Myocyte (in vitro differentiated cells): ENCODE data around the gene MORF4L1. TPM values are rescaled to one million over a fixed set of nuclear protein-coding genes. Genes with fewer than 3 reads are reported as not detected.
"Not testable (repeated sequence)": the region's sequence is repeated elsewhere in the genome, so short reads cannot be mapped to it uniquely, and the experiment has no call there.

Experiments used
- DNase-seq: peaks from one replicate; pipeline ENCODE4 v3.0.0-alpha.2; 2012; ENCODE audit warnings: low read depth
- total RNA-seq: library from RNA; depleted of rRNA; stranded (reverse); fragments of >200 nt; gene quantifications from 2 replicates; pipeline ENCODE4 v1.2.3, GENCODE V29; 2014

MORF4L1 gene
- total RNA-seq, 1 donor from 2014 or later, result 527 TPM

DNA sequence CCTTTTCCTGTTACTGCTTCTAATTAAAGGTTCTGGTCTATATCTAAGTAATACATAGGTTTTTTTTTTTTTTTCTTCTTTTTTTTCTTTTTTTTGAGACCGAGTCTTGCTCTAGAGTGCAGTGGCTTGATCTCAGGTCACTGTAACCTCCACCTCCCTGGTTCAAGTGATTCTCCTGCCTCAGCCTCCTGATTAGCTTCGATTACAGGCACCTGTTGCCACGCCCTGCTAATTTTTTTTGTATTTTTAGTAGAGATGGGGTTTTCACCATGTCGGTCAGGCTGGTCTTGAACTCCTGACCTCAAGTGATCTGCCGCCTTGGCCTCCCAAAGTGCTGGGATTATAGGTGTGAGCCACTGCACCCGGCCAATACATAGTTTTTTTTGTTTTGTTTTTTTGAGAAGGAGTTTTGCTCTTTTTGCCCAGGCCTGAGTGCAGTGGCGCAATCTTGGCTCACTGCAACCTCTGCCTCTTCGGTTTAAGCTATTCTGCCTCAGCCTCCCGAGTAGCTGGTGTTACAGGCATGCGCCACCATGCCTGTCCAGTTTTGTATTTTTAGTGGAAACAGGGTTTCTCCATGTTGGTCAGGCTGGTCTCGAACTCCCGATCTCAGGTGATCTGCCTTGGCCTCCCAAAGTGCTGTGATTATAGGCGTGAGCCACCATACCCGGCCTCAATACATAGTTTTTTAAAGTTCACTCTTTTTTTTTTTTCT lies 28.3 kb downstream of the MORF4L1 start:
- DNase-seq, result not testable (repeated sequence)

DNA sequence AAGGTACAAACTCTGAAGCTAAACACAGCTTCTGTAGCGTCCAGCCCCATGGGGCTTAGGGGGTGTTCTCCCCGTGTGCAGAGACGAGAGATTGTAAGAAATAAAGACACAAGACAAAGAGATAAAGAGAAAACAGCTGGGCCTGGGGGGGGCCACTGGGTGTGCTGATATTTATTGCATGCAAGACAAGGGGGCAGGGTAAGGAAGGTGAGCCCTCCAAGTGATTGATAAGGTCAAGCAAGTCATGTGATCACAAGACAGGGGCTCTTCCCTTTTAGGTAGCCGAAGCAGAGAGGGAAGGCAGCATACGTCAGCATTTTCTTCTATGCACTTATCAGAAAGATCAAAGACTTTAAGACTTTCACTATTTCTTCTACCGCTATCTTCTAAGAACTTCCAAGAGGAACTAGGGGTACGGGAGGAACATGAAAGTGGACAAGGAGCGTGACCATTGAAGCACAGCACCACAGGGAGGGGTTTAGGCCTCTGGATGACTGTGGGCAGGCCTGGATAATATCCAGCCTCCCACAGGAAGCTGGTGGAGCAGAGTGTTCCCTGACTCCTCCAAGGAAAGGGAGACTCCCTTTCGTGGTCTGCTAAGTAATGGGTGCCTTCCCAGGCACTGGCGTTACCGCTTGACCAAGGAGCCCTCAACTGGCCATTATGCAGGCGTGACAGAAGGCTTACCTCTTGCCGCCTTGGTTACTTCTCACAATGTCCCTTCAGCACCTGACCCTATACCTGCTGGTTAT lies 29.8 kb downstream of the MORF4L1 start:
- DNase-seq, result peak; percentile 43

DNA sequence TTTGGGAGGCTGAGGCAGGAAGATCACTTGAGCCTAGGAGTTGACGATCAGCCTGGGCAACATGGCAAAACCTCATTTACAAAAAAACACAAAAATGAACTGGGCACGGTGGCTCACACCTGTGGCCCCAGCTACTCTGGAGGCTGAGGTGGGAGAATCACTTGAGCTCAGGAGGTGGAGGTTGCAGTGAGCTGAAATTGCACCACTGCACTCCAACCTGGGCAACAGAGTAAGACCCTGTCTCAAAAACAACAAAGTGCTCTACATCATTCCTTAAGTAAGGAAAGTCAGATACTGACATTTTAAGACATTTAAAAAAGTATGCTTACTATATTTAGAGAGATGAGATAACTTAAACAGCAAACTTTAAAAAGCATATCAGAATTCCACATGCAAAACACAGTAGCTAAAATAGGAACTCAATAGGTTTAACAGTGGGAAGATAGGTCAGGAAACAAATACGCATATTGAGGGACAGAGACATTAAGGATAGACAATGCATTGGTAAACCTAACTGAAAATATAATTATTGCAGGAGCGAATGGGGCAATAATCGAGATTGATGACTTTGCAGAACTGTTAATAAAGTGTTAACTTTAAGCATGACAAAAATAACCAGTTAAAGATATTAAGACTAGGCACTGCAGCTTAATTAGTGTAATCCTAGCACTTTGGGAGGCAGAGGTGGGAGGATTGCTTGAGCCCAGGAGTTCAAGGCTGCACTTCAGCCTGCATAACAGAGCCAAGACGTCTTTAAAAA lies 32.1 kb downstream of the MORF4L1 start:
- DNase-seq, result no peak

DNA sequence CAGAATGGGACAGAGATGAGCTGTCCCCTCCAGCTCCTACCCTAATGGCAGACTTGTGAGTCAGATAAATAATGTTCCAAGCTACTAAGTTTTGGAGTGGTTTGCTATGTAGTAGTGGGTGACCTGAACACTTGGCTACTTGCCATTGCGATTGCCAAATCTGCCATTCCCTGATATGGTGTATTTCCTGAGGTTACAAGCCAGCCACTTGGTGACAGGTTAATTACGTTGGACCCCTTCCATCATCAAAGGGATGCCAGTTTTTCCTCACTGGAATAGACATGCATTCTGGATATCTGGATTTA lies 33.6 kb downstream of the MORF4L1 start:
- peak; percentile 42 for DNase-seq

DNA sequence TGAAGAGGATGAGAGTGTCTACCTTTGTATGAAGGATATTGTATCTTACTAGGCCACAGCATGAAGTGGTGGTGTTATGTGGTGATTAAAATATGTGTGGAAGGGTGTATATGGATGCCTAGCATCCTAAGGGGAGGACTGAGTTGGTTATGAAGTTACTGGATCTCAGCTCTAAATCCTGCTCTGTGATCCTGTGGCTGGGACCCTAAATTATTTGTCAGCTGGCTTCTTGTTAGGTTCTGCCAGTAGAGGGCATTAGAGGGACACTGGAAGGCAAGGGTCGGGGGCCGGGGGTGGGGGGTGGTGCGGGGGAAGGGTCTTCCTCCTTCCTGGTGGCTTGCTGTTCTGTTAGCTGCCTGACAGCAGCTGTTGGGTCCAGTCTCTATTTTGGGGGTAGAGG lies 34.9 kb downstream of the MORF4L1 start:
- DNase-seq, result peak; percentile 40

DNA sequence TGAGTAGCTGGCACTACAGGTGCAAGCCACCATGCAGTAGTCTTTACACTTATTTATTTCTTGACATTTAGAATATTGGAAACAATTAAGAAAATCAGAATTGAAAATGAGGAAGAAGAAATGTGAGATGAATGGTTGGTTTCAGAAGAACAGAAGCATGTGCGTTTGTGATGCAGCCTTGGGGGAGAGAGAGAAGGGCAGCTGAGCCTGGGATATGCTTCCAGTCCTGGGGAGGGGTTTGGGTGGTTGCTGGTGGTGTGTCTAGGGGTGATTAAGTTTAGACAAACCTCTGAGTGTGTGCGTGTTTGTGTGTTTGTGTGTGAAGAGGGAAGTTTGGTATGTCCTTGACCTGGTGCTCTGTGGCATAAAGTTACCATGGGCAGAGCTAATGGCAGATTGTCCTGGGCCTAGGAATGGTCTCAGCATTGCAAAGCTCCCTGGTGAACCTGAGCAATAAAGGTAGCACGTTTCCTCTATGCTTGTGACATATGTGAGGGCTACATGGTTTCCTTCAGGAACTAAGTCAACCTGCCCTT lies 36.5 kb downstream of the MORF4L1 start:
- no peak for DNase-seq

DNA sequence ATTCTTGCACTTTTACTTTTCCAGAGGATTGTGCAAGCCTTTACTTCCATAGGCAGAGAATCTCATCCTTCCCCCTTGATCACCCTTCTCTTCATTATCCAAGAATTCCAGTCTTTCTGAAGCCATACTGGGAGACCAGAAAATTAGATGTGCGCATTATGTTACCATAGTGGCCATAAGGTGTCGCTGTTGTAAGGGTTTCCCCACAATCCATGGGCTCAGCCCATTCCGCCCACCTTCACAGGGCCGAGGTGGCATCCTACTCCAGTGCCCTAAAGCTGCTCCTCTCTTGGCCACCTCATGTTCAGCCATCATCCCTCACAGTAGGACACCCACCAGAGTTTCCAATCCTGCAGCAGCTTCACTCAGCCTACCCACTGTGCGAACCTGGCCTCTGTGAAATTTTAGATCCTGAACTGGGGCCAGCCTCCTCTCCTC lies 37.1 kb downstream of the MORF4L1 start:
- DNase-seq, result peak; percentile 57

DNA sequence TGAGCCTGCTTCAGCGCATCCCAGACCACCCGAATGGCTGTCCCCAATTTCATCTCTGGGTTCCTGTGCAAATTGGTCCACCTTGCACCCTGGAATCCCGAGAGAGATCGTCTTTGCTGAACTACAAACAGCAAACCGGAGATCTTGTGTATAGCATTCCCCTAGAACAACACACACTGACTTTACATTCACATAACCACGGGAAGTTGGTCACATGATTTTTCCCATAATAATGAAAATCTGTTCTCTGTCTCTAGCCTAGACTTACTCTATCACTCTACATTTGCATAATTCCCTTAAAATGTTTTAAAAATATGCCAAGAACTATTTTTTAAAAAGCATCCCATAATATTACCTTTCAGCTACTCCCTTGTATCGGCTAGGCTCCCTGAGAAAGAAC lies 37.6 kb downstream of the MORF4L1 start:
- DNase-seq, result no peak

DNA sequence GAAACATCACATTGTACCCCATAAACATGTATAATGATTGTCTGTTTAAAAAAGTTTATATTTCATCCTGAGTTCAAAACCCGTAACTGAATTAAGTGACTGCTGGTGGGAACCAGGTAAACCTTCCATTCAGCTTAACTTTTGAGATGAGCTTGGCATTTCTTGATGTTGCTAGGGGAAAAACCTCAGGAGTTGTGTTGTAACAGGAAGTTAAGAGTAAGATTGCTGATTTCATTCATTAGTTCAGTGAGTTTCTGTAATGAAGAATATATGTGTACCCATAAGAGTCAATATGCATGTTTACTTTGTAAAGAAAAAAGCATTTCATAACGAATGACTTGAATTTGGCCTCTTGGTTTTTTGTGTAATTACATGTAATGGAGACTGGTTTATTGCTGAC lies 39.6 kb downstream of the MORF4L1 start:
- DNase-seq, result no peak

DNA sequence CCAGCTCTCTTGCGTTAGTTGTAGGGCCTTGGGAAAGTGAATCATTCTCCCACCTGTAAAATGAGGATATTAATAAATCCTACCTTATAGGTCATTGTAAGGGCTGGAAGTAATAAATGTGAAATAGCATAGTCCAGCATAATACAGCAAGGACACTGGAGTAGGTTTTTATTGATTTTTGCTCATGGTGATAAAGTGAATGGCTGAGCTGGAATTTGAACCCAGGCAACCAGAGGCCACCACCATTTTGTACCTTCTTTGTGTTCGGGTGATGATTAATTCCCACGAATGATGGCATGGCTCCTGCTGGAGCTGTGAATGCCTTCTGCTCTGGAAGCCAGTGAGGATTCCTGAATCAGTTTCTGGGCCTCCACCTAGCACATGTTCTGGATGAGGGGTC lies 40.3 kb downstream of the MORF4L1 start:
- no peak for DNase-seq

DNA sequence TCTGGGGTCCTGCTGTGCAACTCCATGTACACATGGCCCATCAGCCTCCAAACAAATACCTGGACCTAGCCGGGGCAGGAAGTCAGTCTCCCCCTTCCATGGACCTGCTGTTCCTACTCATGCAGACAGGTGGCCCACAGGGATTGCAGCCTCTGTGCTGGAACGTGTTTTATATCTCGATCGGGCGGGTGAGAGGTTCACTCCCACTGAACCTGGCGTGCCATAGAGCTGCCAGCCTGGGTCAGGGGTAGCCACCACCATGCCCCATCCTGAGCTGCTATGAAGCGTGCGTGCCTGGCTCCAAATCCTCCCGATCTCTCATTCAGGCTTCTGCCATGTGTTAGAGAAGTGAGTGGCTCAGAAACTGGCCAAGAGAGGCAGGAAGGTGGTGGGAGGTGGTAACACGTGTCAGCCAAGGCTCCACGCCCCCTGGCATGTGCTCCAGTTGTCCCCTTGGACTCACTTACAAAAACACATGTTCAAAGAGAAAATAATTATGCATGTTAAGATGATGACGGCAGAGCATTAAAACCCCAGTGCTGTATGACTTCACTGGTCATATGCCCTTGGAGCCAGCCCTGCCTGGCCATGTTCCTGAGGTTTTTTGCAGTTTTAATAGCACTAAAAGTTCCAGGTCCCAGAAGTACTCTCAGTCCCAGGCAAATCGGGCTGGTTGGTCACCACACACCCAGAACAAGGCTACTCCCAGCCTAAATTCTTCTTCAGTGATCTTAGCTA lies 41.5 kb downstream of the MORF4L1 start:
- peak; percentile 72 for DNase-seq

DNA sequence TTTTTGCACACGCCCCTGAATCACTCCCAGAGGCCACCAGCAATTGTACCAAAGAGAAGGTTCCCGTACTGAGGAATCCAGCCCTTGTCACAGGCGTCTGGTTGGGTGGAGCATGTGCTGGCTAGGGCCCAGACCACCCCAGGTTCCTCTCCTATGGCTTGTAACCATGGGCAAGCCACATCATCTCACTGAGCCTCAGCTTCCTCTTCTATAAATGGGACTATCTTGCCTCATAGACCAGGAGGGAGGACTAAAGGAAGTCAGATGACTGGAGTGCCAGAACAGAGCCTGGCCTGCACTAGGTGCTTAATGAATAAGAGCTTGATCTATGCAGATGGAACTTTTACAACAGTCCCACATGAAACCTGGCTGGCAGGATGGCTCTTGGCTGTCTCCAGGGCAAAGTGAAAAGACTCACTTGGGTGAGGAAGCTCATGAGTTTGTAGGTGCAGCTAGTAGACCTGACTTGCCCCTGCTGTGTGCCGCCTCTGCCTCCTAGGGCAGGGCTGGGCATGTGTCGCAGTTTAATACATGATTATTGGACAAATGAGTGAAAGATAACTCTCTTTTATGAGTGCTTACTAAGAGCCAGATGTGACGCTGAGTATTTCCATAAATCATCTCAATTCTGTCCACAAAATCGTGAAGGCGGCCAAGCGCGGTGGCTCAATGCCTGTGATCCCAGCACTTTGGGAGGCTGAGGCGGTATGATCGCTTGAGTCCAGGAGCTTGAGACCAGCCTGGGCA lies 42.8 kb downstream of the MORF4L1 start:
- peak; percentile 78 for DNase-seq

DNA sequence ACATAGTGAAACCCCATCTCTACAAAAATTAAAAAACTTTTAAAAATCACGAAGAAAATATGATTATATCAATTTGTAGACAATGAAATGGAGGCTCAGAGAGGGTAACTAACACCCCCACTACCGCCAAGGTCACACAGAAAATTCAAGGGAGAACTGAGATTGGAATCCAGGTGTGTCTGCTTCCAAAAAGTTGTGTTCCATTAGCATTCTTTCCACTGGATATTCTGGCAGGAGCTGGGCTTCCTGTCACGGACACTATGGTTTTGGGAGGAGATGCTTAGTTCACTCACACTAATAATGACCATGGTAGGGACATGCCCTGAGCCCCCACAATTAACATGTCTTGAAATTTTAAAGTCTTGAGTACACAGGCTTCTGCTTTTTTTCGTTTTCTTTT lies 43.4 kb downstream of the MORF4L1 start:
- no peak for DNase-seq

DNA sequence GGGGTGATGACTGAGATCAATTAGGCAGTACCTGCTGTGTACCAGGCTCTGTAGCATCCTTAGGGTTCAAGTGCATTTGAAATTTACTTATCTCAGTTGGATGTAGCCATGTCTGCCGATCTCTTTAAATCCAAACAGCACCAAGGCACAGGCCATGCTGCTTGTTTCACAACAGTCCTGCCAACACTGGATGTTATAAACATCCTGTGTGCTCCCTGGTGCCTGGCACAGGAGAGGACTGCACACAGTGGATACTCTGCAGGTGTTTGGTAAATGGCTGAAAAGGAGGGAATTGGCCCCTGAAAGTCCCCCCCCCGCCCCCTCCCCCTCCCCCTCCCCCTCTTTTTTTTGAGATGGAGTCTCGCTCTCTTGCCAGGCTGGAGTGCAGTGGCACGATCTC lies 45.2 kb downstream of the MORF4L1 start:
- DNase-seq, result no peak

DNA sequence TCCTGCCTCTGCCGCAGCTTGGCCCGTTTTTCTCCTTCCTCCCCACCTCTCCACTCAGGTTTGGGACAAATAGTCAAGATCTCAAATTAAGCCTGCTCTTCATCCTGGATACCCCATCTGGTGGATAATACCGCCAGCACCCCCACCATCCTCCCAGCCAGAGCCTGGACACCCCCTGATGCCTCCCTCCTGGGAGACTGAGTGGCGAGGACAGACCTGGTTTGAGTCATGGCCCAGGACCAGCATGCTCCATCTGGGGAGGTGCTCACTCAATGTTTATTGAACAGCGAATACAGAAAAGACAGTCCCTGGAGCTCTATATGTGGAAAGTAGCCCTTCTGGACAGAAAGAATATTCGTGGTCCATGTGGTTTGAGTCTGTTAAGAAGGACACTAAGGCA lies 48.8 kb downstream of the MORF4L1 start:
- DNase-seq, result no peak

DNA sequence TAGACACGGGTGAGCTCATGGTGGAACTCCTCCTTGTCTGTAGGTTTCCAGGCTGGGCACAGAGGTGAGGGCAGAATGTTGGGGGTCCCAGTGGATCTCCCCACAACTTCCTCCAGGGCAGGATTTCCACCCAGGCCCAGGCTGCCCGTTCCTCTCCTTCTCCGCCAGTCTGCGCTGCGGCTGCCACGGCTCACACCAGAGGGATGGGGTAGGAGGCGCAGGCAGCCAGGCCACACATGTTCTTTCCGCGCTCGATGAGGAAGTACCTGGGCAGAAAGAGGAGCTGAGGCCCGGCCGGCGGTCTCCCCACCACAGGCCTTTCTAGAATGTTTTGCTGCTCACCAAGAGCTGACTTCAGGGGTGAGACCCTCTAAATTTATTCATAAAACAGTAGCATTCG lies 49.2 kb downstream of the MORF4L1 start:
- DNase-seq, result no peak

DNA sequence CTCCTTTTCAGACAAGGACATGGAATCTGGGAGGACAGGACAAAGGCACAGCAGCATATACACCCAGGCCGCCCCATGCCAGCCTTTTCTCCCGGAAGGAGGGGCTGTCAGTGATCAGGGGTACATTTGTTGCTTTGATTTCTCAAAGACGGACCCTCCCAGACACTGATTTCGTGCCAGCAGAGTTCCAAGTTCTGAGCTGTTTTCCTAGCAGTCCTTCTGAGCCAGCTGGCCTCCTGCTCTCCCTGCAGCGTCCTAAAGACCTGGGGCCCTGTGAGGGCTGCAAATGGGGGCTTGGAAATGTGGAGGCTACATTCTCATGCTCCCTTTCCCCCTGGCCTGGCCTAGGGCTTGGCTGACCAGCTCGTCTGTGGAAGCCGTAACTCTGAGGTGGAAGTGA lies 49.8 kb downstream of the MORF4L1 start:
- DNase-seq, result no peak

DNA sequence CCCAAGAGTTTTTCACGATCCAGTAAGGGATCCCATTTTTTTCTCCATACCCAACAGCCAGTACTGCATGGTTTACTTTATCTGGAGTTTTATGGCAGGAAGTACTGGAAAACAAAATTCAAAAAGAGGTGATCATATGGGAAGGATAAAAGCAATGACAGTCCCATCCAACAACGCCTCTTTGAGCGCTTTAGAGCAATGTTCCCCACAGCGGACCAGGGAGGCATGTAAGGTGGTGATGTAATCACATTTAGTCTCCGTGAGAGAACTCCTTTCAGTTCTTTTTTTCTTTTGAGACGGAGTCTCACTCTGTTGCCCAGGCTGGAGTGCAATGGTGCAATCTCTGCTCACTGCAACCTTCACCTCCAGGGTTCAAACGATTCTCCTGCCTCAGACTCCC lies 50.3 kb downstream of the MORF4L1 start:
- DNase-seq, result no peak

DNA sequence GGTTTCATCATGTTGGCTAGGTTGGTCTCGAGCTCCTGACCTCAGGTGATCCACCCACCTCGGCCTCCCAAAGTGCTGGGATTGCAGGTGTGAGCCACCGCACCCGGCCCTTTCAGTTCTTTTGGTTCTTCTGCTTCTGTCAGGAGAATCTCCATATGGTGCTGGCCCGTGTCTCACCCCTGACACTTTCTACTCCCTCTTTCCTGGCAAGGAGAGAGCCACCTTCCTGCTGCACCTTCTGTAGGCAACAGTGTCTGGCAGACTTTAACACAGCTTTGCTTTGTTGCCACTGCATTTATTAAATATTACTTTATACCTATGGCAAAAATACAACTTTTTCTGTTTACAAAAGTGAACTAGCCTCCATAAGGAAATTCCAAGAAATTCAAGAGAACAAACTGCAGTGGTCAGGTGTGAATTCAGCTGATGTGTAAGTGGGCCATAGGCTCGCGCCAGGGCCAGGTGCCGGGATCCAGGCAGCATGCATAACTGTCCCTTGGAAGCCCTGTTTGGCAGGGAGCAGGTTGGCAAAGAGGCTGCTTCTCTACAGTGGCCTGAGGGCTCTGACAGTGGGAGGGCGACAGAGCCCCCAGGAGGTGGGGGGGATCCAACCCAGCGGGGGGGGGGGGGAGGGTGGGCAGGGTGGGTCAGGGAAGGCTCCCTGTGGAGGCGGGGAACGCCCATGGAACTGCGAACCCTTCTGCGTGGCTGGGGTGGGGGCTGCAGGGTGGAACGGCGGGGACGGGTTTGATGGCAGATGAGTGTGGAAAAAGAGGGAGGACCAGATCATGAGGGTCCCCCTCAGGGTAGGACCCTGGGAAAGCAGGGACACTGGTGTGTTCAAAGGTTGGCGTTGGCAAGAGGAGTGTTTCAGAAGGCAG lies 51.0 kb downstream of the MORF4L1 start:
- no peak for DNase-seq
